ENCODE results near the gene ZFY.
"Not testable (repeated sequence)": the region's sequence is repeated elsewhere in the genome, so short reads cannot be mapped to it uniquely, and the experiment has no call there.

The ZFY gene

GRCh38 chrY:2973110-2973751 is 38.0 kb downstream of the ZFY start:
- DNase-seq (ENCODE audit: low spot score): no peak

GRCh38 chrY:2979283-2979682 is 44.1 kb downstream of the ZFY start:
- no peak for DNase-seq (ENCODE audit: low spot score)

GRCh38 chrY:2984491-2984890 is 49.3 kb downstream of the ZFY start:
- DNase-seq (ENCODE audit: low spot score): no peak

- DNase-seq (ENCODE audit: low spot score): not testable (repeated sequence)
Measured at GRCh38 chrY:2987178-2987577, 52.0 kb downstream of the ZFY start.

GRCh38 chrY:2997369-2997768 is 62.2 kb downstream of the ZFY start:
- not testable (repeated sequence) for DNase-seq (ENCODE audit: low spot score)

GRCh38 chrY:3002190-3002589 is 67.0 kb downstream of the ZFY start:
- no peak for DNase-seq (ENCODE audit: low spot score)

- DNase-seq (ENCODE audit: low spot score): no peak
Measured at GRCh38 chrY:3002680-3003515, 67.7 kb downstream of the ZFY start.

GRCh38 chrY:3003516-3003830 is 68.3 kb downstream of the ZFY start:
- DNase-seq (ENCODE audit: low spot score): no peak

GRCh38 chrY:3003846-3004245 is 68.7 kb downstream of the ZFY start:
- DNase-seq (ENCODE audit: low spot score): no peak

GRCh38 chrY:3006031-3006430 is 70.8 kb downstream of the ZFY start:
- not testable (repeated sequence) for DNase-seq (ENCODE audit: low spot score)

- DNase-seq (ENCODE audit: low spot score): no peak
Measured at GRCh38 chrY:3007967-3008366, 72.8 kb downstream of the ZFY start.

GRCh38 chrY:3012226-3012625 is 77.0 kb downstream of the ZFY start:
- DNase-seq (ENCODE audit: low spot score): no peak

GRCh38 chrY:3016594-3016993 is 81.4 kb downstream of the ZFY start:
- DNase-seq (ENCODE audit: low spot score): no peak

- DNase-seq (ENCODE audit: low spot score): no peak
Measured at GRCh38 chrY:3018546-3018945, 83.4 kb downstream of the ZFY start.

GRCh38 chrY:3019584-3019983 is 84.4 kb downstream of the ZFY start:
- no peak for DNase-seq (ENCODE audit: low spot score)

- DNase-seq (ENCODE audit: low spot score): no peak
Measured at GRCh38 chrY:3021176-3021575, 86.0 kb downstream of the ZFY start.

- DNase-seq (ENCODE audit: low spot score): no peak
Measured at GRCh38 chrY:3023606-3024005, 88.4 kb downstream of the ZFY start.

GRCh38 chrY:3025357-3025756 is 90.2 kb downstream of the ZFY start:
- DNase-seq (ENCODE audit: low spot score): no peak

All from RKO (cell line).